Activated T-cell treated with anti-CD3 and anti-CD28 coated beads, Interleukin-2, amount 50 U/mL, for 72 hours (primary cell): ENCODE measurements around the gene ISX. TPM values are rescaled to one million over a fixed set of nuclear protein-coding genes. Genes with fewer than 3 reads are reported as not detected.

Experiments used
- ATAC-seq, 2 donors: fragments of 150-1000 bp; cut with Tn5 transposase; replicated peaks in 1 of 2; 2 replicates each; pipeline ENCODE4 v1.10.0; 2021; ENCODE audit warnings: moderate library complexity in 2 of 2, mild to moderate bottlenecking in 1 of 2
- DNase-seq, 2 donors: peaks; one replicate each; pipeline ENCODE4 v3.0.0; 2021 to 2022; ENCODE audit warnings: mixed read lengths in 1 of 2
- H3K27ac Mint-ChIP-seq: one replicate; pipeline ENCODE4 v1.8.0; 2022; ENCODE audit warnings: mild to moderate bottlenecking, moderate library complexity, mixed read lengths
- H3K27me3 Mint-ChIP-seq: one replicate; pipeline ENCODE4 v1.8.0; 2022; ENCODE audit warnings: low read depth, mixed read lengths
- H3K36me3 Mint-ChIP-seq, 2 donors: one replicate each; pipeline ENCODE4 v1.8.0; 2022; ENCODE audit warnings: mixed read lengths in 2 of 2, mild to moderate bottlenecking in 1 of 2; ENCODE audit not compliant: insufficient read depth in 2 of 2
- H3K4me1 Mint-ChIP-seq: one replicate; pipeline ENCODE4 v1.8.0; 2022; ENCODE audit warnings: low read depth, mixed read lengths
- H3K4me3 Mint-ChIP-seq, 2 donors: one replicate each; pipeline ENCODE4 v1.8.0; 2022; ENCODE audit warnings: mild to moderate bottlenecking in 2 of 2, mixed read lengths in 2 of 2, moderate library complexity in 2 of 2
- H3K9me3 Mint-ChIP-seq, 2 donors: one replicate each; pipeline ENCODE4 v1.8.0; 2022; ENCODE audit warnings: mixed read lengths in 2 of 2
- total RNA-seq, 2 donors: library from RNA; stranded (reverse); gene quantifications; one replicate each; pipeline ENCODE4 v1.2.3, GENCODE V29; 2022

The ISX gene
- total RNA-seq, 2 donors from 2014 or later: not detected

GRCh38 chr22:35059632-35060031 is 6.3 kb upstream of the ISX start:
- ATAC-seq: no peak
- Mint-ChIP-seq H3K36me3 (peaks cover 0 to 6% of the 10 kb centered on the region in 2 donors), H3K4me3 (no peak overlapping the region), H3K27ac (no peak overlapping the region), H3K27me3 (peaks cover 6% of the 10 kb centered on the region), H3K9me3 (peaks cover 2 to 5% of the 10 kb centered on the region in 2 donors), H3K4me1 (peaks cover 7% of the 10 kb centered on the region)
- no peak for DNase-seq

- ATAC-seq: peak; percentile 65 to 94
- peaks cover 0 to under 1% of the 10 kb centered on the region in 2 donors for H3K36me3 Mint-ChIP-seq
- peaks cover 6% of the 10 kb centered on the region for H3K4me1 Mint-ChIP-seq
- H3K4me3 Mint-ChIP-seq: peak overlapping the region in 1 of 2 donors; percentile 20
- H3K27me3 Mint-ChIP-seq: no peaks in the 10 kb centered on the region
- DNase-seq: peak in 1 of 2 donors; percentile 14
- no peak overlapping the region for H3K27ac Mint-ChIP-seq
- peaks cover 0 to under 1% of the 10 kb centered on the region in 2 donors for H3K9me3 Mint-ChIP-seq
Measured at GRCh38 chr22:35064664-35065063, 1.3 kb upstream of the ISX start.

- H3K9me3 Mint-ChIP-seq: no peaks in the 10 kb centered on the region
- DNase-seq (no peak), ATAC-seq (no peak)
- no peak overlapping the region for H3K4me3 Mint-ChIP-seq
- H3K27me3 Mint-ChIP-seq: no peaks in the 10 kb centered on the region
- no peaks in the 10 kb centered on the region for H3K36me3 Mint-ChIP-seq
- no peak overlapping the region for H3K27ac Mint-ChIP-seq
- H3K4me1 Mint-ChIP-seq: peaks cover 6% of the 10 kb centered on the region
Measured at GRCh38 chr22:35065183-35065582, 775 bp upstream of the ISX start.

DNA sequence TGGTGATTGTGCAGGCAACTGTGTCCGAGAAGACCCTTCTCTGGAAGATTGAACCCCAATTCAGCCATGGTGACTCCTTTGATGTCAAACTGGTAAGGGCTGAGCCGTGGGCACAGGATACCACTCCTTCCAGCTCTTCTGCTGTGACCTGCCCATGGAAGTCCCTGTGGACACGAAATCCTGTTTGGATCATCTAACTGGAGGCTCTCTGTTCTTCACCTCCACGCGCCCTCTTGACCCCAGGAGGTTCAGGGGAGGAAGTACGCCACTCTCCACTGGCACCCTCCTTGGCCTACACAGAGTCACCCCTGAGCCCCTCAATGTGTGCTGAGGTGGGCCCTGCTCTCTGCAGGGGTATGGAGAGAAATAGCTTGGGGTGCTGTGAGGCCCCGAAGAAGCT is 810 bp downstream of the ISX start:
- peaks cover 6% of the 10 kb centered on the region for H3K4me1 Mint-ChIP-seq
- no peak for DNase-seq
- H3K36me3 Mint-ChIP-seq: no peaks in the 10 kb centered on the region
- H3K4me3 Mint-ChIP-seq: no peak overlapping the region
- no peak overlapping the region for H3K27ac Mint-ChIP-seq
- no peaks in the 10 kb centered on the region for H3K9me3 Mint-ChIP-seq
- H3K27me3 Mint-ChIP-seq: no peaks in the 10 kb centered on the region
- ATAC-seq: no peak

DNA sequence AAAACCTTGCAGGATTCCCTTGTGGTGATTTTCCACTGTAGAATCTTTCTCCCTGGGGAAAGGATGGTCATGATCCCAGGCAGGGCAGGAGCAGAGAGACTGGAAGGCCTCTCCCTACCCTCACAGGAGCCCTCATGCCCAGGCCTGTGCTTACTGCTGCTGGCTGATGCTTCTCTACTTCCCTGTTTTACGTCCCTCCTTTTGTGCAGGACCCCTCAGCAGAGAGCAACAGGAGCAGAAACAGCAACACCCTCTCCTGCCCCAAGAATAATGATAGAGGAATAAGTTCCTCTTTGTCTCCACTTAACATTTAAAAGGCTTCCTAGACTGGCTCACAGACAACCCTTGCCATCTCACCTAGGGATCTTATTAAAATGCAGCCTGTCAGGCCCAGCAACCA is 3.6 kb downstream of the ISX start:
- H3K9me3 Mint-ChIP-seq: peaks cover 0 to under 1% of the 10 kb centered on the region in 2 donors
- no peaks in the 10 kb centered on the region for H3K36me3 Mint-ChIP-seq
- no peak overlapping the region for H3K27ac Mint-ChIP-seq
- no peaks in the 10 kb centered on the region for H3K27me3 Mint-ChIP-seq
- ATAC-seq (no peak), DNase-seq (no peak)
- H3K4me1 Mint-ChIP-seq: peaks cover 3% of the 10 kb centered on the region
- no peak overlapping the region for H3K4me3 Mint-ChIP-seq

DNA sequence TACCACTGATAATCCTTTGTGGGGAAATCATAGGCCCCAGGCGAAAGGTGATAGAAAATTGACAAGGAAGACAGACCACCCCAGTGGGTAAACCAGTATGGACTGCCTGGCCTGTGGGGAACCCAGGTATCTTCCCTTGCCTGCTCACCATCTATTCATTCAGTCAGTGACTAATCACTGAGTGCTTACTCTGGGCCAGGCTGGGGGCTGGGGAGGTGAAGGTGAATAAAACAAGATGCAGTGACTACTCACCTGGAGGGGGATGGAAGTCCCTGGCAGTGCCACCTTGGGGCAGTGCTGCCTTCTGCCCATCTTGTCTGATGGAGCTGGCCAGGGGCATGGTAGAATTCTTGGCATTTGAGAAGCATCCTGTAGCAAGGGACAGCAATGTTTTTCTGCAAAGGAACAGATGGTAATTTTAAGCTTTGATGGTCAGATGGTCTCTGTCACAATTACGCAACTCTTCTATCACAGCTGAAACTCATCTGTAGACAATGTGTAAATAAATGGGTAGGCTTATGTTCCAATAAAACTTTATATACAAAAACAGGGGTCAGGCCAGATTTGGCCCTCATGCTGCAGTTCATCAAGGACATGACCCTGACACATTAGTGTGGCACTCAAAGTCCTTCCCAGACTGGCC is 4.6 kb downstream of the ISX start:
- Mint-ChIP-seq H3K4me1 (no peaks in the 10 kb centered on the region), H3K9me3 (peaks cover 0 to 4% of the 10 kb centered on the region in 2 donors), H3K4me3 (no peak overlapping the region), H3K36me3 (no peaks in the 10 kb centered on the region), H3K27me3 (no peaks in the 10 kb centered on the region), H3K27ac (no peak overlapping the region)
- DNase-seq: no peak
- peak in 1 of 2 donors; percentile 69 for ATAC-seq

DNA sequence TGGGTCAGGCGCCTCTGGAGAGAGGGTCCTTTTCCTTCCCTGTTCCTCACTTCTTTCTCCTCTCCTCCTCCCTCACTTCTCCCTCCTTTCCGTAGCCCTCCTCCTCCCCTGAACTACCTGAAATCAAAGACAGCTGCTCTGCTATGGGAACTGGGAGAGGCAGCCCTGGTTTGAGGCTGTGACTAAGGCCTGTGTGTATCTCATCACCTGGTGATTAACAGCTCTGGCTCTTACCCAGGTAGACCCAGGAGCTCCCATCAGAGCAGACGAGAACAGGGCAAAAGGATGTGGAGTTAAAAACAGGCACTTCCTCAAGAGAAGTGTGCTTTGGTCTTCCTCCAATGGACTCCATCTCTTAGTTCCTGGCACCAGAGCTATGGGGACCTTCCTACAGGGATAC is 5.8 kb downstream of the ISX start:
- H3K9me3 Mint-ChIP-seq: peaks cover 0 to 4% of the 10 kb centered on the region in 2 donors
- H3K4me1 Mint-ChIP-seq: no peaks in the 10 kb centered on the region
- H3K4me3 Mint-ChIP-seq: no peak overlapping the region
- H3K36me3 Mint-ChIP-seq: no peaks in the 10 kb centered on the region
- ATAC-seq: no peak
- H3K27ac Mint-ChIP-seq: no peak overlapping the region
- H3K27me3 Mint-ChIP-seq: no peaks in the 10 kb centered on the region
- no peak for DNase-seq

DNA sequence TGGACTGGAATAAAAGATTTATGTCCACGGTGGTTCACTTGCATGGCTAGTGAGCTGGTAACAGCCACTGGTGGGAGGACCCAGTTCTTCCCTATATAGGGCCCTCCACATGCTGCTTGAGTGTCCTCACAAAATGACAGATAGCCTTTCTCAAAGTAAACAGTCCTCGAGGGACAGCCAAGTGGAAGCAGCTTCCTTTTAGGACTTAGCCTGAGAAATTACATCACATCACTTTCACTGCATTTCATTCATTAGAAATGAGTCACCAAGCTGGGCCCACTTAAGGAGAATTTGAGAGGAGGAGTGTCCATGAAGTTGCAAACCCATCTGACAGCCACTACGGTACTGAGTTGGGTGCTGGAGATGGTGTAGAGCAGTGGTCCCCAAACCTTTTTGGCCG is 7.0 kb downstream of the ISX start:
- Mint-ChIP-seq H3K4me1 (no peaks in the 10 kb centered on the region), H3K9me3 (peaks cover 0 to 4% of the 10 kb centered on the region in 2 donors), H3K4me3 (no peak overlapping the region), H3K27me3 (peaks cover 7% of the 10 kb centered on the region), H3K27ac (no peak overlapping the region), H3K36me3 (no peaks in the 10 kb centered on the region)
- no peak for ATAC-seq
- DNase-seq: no peak

- no peak overlapping the region for H3K27ac Mint-ChIP-seq
- ATAC-seq: no peak
- H3K36me3 Mint-ChIP-seq: no peaks in the 10 kb centered on the region
- DNase-seq: no peak
- H3K27me3 Mint-ChIP-seq: peaks cover 10% of the 10 kb centered on the region
- H3K4me1 Mint-ChIP-seq: no peaks in the 10 kb centered on the region
- no peak overlapping the region for H3K4me3 Mint-ChIP-seq
- peaks cover 0 to 4% of the 10 kb centered on the region in 2 donors for H3K9me3 Mint-ChIP-seq
Measured at GRCh38 chr22:35074583-35074982, 8.6 kb downstream of the ISX start.

DNA sequence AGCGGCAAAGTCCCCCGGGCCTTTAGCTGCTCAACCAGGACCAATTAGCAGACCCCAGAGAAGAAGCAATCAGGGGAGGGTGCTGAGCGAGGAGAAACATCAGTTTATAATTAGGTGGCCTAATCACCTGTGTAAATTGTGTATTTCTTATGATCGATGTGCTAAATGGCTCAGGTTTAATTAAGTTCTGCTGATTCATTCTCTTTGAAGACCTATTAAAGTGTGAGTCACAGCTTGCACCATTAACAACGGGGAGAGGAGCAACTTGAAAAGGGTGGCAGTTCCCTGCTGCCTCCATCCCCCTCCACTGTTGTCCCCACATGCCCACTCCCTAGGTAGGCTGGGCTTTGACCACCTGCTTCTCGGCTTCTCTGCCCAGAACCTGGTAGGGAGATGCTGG is 10.7 kb downstream of the ISX start:
- H3K9me3 Mint-ChIP-seq: peaks cover 0 to 4% of the 10 kb centered on the region in 2 donors
- no peaks in the 10 kb centered on the region for H3K4me1 Mint-ChIP-seq
- H3K27ac Mint-ChIP-seq: no peak overlapping the region
- H3K27me3 Mint-ChIP-seq: peaks cover 10% of the 10 kb centered on the region
- ATAC-seq: no peak
- no peaks in the 10 kb centered on the region for H3K36me3 Mint-ChIP-seq
- no peak overlapping the region for H3K4me3 Mint-ChIP-seq
- DNase-seq: no peak

- Mint-ChIP-seq H3K27ac (no peak overlapping the region), H3K4me1 (no peaks in the 10 kb centered on the region)
Measured at GRCh38 chr22:35085621-35086020, 19.7 kb downstream of the ISX start.

GRCh38 chr22:35089139-35089538 is 23.2 kb downstream of the ISX start:
- Mint-ChIP-seq H3K27me3 (peaks cover 35% of the 10 kb centered on the region), H3K36me3 (no peaks in the 10 kb centered on the region), H3K9me3 (no peaks in the 10 kb centered on the region), H3K4me3 (no peak overlapping the region), H3K27ac (no peak overlapping the region), H3K4me1 (no peaks in the 10 kb centered on the region)
- DNase-seq (no peak), ATAC-seq (no peak)

More at GRCh38 chr22:35085621-35086020, 19.7 kb downstream of the ISX start:
- no peak for ATAC-seq
- no peak for DNase-seq
- Mint-ChIP-seq H3K36me3 (peaks cover 0 to 3% of the 10 kb centered on the region in 2 donors), H3K27me3 (peaks cover 11% of the 10 kb centered on the region), H3K4me3 (no peak overlapping the region), H3K9me3 (peaks cover 2 to 4% of the 10 kb centered on the region in 2 donors)

- Mint-ChIP-seq H3K27me3 (peaks cover 42% of the 10 kb centered on the region), H3K4me3 (no peak overlapping the region), H3K36me3 (no peaks in the 10 kb centered on the region), H3K27ac (no peak overlapping the region), H3K9me3 (no peaks in the 10 kb centered on the region), H3K4me1 (no peaks in the 10 kb centered on the region)
- no peak for DNase-seq
- no peak for ATAC-seq
Measured at GRCh38 chr22:35092406-35092805, 26.4 kb downstream of the ISX start.

GRCh38 chr22:35098921-35099320 is 33.0 kb downstream of the ISX start:
- Mint-ChIP-seq H3K27ac (no peak overlapping the region), H3K36me3 (no peaks in the 10 kb centered on the region), H3K9me3 (no peaks in the 10 kb centered on the region), H3K4me1 (no peaks in the 10 kb centered on the region), H3K4me3 (no peak overlapping the region), H3K27me3 (peaks cover 21% of the 10 kb centered on the region)
- DNase-seq (no peak), ATAC-seq (no peak)
